ENCODE measurements around the gene NUDT2. TPM values are rescaled to one million over a fixed set of nuclear protein-coding genes. Genes with fewer than 3 reads are reported as not detected.
A peak's percentile ranks its signal among the peaks of the same experiment; 100 is the strongest.
"Not testable (repeated sequence)": the region's sequence is repeated elsewhere in the genome, so short reads cannot be mapped to it uniquely, and the experiment has no call there.

NUDT2 gene
- total RNA-seq, 2 donors from 2014 or later: 20.6 to 29.4 TPM

- H3K9me3 Mint-ChIP-seq: no peaks in the 10 kb centered on the region
- Histone ChIP-seq H3K4me1 (ENCODE audit: control insufficient read depth, insufficient read depth, low read length) (peaks cover 12% of the 10 kb centered on the region), H3K27ac (ENCODE audit: low read depth, low read length) (peak overlapping the region; percentile 82), H3K4me3 (ENCODE audit: low read length) (no peak overlapping the region), H3K36me3 (ENCODE audit: control insufficient read depth, insufficient read depth, low read length) (peaks cover 25% of the 10 kb centered on the region), H3K9me3 (ENCODE audit: control insufficient read depth, low read length) (no peaks in the 10 kb centered on the region), H3K9ac (ENCODE audit: extremely low read depth, low read length, poor library complexity, severe bottlenecking) (peak overlapping the region; percentile 7), H3K27me3 (ENCODE audit: control insufficient read depth, insufficient read depth, low read length, poor library complexity, severe bottlenecking) (no peaks in the 10 kb centered on the region)
- H3K4me3 Mint-ChIP-seq: no peak overlapping the region
- peaks cover 31% of the 10 kb centered on the region for H3K4me1 Mint-ChIP-seq
- peak; percentile 59 for DNase-seq
- H3K27me3 Mint-ChIP-seq (ENCODE audit: insufficient read depth): no peaks in the 10 kb centered on the region
- no peak for TF ChIP-seq CTCF (conservative IDR thresholded peaks at IDR 0.05)
- WGBS, 2 experiments (ENCODE audit: insufficient coverage in 1 of 2, insufficient read length in 1 of 2): 89 to 100% methylated on average over 2 of the region's 2 CpGs
- H3K36me3 Mint-ChIP-seq (ENCODE audit: low read depth): peaks cover 20% of the 10 kb centered on the region
- peak overlapping the region; percentile 42 for H3K27ac Mint-ChIP-seq
These were observed 5.5 kb downstream of the NUDT2 start for GRCh38 chr9:34334916-34335315.

GRCh38 chr9:34335376-34335775 lies 6.0 kb downstream of the NUDT2 start:
- no peak for TF ChIP-seq CTCF (conservative IDR thresholded peaks at IDR 0.05)
- no peak overlapping the region for H3K4me3 Mint-ChIP-seq
- Histone ChIP-seq H3K4me3 (ENCODE audit: low read length) (no peak overlapping the region), H3K9ac (ENCODE audit: extremely low read depth, low read length, poor library complexity, severe bottlenecking) (no peak overlapping the region), H3K36me3 (ENCODE audit: control insufficient read depth, insufficient read depth, low read length) (peaks cover 29% of the 10 kb centered on the region), H3K27me3 (ENCODE audit: control insufficient read depth, insufficient read depth, low read length, poor library complexity, severe bottlenecking) (no peaks in the 10 kb centered on the region), H3K9me3 (ENCODE audit: control insufficient read depth, low read length) (no peaks in the 10 kb centered on the region), H3K4me1 (ENCODE audit: control insufficient read depth, insufficient read depth, low read length) (peaks cover 12% of the 10 kb centered on the region), H3K27ac (ENCODE audit: low read depth, low read length) (peak overlapping the region; percentile 82)
- WGBS, 2 experiments (ENCODE audit: insufficient coverage in 1 of 2, insufficient read length in 1 of 2): 93 to 96% methylated on average over 2 to 4 of the region's 4 CpGs
- H3K36me3 Mint-ChIP-seq (ENCODE audit: low read depth): peaks cover 24% of the 10 kb centered on the region
- peaks cover 31% of the 10 kb centered on the region for H3K4me1 Mint-ChIP-seq
- no peak for DNase-seq
- no peaks in the 10 kb centered on the region for H3K9me3 Mint-ChIP-seq
- no peaks in the 10 kb centered on the region for H3K27me3 Mint-ChIP-seq (ENCODE audit: insufficient read depth)
- H3K27ac Mint-ChIP-seq: peak overlapping the region; percentile 42

GRCh38 chr9:34337403-34337802 lies 8.0 kb downstream of the NUDT2 start:
- H3K4me1 Mint-ChIP-seq: peaks cover 26% of the 10 kb centered on the region
- 93 to 94% methylated on average over 2 of the region's 2 CpGs for WGBS, 2 experiments (ENCODE audit: insufficient coverage in 1 of 2, insufficient read length in 1 of 2)
- H3K9ac ChIP-seq (ENCODE audit: extremely low read depth, low read length, poor library complexity, severe bottlenecking): no peak overlapping the region
- H3K36me3 ChIP-seq (ENCODE audit: control insufficient read depth, insufficient read depth, low read length): peaks cover 36% of the 10 kb centered on the region
- H3K9me3 Mint-ChIP-seq: no peaks in the 10 kb centered on the region
- no peak overlapping the region for H3K4me3 Mint-ChIP-seq
- H3K27ac ChIP-seq (ENCODE audit: low read depth, low read length): no peak overlapping the region
- H3K4me3 ChIP-seq (ENCODE audit: low read length): no peak overlapping the region
- no peaks in the 10 kb centered on the region for H3K9me3 ChIP-seq (ENCODE audit: control insufficient read depth, low read length)
- no peaks in the 10 kb centered on the region for H3K27me3 ChIP-seq (ENCODE audit: control insufficient read depth, insufficient read depth, low read length, poor library complexity, severe bottlenecking)
- H3K27ac Mint-ChIP-seq: no peak overlapping the region
- peaks cover 12% of the 10 kb centered on the region for H3K4me1 ChIP-seq (ENCODE audit: control insufficient read depth, insufficient read depth, low read length)
- DNase-seq: no peak
- peaks cover 33% of the 10 kb centered on the region for H3K36me3 Mint-ChIP-seq (ENCODE audit: low read depth)
- TF ChIP-seq CTCF (conservative IDR thresholded peaks at IDR 0.05): peak; percentile 61
- H3K27me3 Mint-ChIP-seq (ENCODE audit: insufficient read depth): no peaks in the 10 kb centered on the region

- H3K27me3 Mint-ChIP-seq (ENCODE audit: insufficient read depth); H3K27ac ChIP-seq (ENCODE audit: low read depth, low read length); H3K27ac Mint-ChIP-seq; H3K27me3 ChIP-seq (ENCODE audit: control insufficient read depth, insufficient read depth, low read length, poor library complexity, severe bottlenecking); H3K4me3 ChIP-seq (ENCODE audit: low read length); H3K9me3 ChIP-seq (ENCODE audit: control insufficient read depth, low read length); H3K9me3 Mint-ChIP-seq; DNase-seq; H3K4me3 Mint-ChIP-seq; H3K9ac ChIP-seq (ENCODE audit: extremely low read depth, low read length, poor library complexity, severe bottlenecking): not testable (repeated sequence)
- Mint-ChIP-seq H3K4me1 (peaks cover 20% of the 10 kb centered on the region), H3K36me3 (ENCODE audit: low read depth) (peaks cover 35% of the 10 kb centered on the region)
- Histone ChIP-seq H3K4me1 (ENCODE audit: control insufficient read depth, insufficient read depth, low read length) (peaks cover 12% of the 10 kb centered on the region), H3K36me3 (ENCODE audit: control insufficient read depth, insufficient read depth, low read length) (peaks cover 39% of the 10 kb centered on the region)
These were observed 8.7 kb downstream of the NUDT2 start for GRCh38 chr9:34338079-34338478.

Measured in endodermal cell (in vitro differentiated cells).